Eye (tissue), 1 donor: ENCODE results near the gene SGTA.

Experiments used
- DNase-seq: peaks from one replicate; pipeline ENCODE4 v3.0.0-alpha.2; 2015

The SGTA gene

DNA sequence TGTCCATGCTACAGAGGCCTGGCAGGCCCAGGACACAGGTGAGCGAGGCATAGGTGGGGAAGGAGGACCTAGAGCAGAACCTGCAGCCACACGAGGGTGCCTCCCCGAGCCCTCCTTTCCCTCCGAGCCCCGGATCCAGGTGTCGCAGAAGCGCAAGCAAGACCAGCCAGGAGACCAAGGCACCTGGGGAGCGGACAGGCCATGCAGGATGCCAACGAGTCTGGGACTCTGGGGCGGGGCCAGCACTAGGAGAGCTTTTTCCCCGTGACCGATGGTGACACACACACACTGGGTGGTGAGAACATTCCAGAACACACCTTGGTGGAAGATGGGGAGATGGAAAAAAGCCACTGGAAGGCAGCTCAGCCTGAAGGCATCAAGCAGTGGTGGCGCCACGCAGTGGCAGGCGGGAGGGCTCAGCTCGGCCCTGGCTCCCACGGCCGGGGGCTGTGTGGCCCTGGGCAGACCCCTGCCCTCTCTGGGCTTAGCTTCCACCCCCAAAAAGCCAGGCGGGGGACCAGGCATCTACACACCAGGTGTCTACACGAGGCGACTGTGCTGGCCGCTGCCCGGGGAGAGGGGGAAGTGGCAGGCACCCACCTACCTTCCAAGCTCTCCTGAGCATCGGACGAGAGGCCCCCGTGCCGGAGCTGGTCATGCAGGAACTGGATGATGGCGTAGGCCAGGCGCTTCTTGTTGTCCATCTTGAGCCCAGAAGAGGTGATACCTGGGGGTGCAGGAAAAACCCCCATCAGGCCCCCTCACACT, 14.5 kb downstream of the SGTA start:
- DNase-seq: no peak

DNA sequence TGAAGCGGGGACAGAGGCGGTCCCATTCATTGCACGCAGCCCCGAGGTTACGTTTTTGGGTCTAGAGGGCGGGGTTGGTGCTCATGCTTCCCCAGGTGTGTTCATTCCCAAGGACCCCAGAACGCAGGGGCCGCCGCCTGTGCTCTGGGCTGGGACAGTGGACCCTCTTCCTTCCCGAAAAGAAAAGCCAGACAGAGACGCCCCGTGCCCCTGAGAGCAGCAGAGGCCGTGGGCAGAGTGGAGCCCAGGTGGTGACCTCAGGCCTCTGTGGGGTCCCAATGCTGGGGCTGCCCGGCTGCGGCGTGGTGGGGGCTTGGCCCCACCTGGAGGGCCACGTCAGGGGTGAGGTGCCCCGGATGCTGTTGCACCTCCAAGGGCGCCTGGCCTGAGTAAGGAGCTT, 15.4 kb downstream of the SGTA start:
- no peak for DNase-seq

DNA sequence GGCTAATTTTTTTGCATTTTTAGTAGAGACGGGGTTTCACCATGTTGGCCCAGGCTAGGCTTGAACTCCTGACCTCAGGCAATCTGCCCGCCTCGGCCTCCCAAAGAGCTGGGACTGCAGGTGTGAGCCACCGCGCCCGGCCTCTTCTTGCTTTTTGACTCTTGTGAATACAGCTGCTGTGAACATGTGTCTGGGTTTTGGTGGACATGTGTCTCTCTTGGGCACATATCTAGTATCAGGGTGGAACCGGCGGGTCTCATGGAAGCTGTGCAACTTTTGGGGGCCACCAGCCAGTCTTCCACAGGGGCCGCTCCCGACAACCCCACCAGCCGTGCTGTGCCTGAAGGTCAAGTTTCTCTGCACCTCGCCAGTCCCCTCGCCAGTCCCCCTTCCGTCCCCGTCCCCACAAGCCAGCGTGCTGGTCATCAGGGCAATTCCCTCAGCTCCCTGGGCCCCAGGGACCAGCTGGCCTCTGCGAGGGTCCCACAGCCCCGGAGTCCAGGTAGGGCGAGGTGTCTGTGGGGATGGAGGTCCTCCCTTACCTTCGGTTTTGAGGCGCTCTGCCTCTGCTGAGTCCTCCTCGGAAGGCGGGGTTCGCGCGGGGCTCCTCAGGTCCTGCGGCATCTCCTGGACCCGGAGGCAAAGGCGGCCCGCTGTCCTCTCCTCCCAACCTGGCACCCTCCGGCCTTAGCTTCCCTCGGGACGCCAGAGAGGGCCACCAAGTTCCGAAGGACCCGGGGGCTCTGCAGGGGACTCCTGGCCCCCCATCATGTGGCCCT, 16.3 kb downstream of the SGTA start:
- no peak for DNase-seq

DNA sequence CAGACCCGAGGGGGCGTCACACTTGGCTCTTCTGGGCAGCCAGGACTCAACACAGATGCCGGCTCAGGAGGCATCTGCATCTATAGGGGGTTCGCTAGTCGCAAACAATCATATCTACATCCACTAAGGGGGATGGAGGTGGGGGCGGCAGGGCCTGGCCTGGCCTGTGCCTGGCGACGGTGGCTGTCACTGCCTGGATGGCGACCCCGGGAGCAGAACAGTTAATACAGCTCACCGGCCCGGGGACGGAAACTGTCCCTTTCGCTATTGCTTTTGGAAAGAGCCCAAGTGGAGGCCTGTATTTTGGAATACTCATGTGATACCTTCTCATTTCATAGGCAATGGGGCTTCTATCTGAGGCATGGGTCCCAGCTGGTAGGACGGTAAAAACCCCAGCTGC, 17.7 kb downstream of the SGTA start:
- DNase-seq: no peak

DNA sequence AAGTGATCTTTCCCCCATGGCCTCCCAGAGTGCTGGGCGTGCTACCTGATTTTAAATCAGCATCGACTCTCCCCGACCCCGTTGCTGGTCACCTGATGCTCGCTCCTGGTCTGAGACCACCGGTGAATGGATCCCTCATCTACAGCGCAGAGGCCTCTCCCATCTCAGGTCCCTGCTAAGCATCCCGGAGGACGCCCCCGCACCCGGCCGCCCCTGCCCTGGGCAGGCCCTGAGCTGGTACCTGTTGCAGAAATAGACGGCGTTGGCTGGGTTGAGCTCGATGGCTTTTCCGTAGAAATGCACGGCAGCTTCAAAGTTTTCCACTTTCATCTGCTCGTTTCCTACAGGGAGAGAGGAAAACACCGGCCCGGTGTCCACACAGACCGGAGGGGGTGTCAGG, 18.1 kb downstream of the SGTA start:
- no peak for DNase-seq

DNA sequence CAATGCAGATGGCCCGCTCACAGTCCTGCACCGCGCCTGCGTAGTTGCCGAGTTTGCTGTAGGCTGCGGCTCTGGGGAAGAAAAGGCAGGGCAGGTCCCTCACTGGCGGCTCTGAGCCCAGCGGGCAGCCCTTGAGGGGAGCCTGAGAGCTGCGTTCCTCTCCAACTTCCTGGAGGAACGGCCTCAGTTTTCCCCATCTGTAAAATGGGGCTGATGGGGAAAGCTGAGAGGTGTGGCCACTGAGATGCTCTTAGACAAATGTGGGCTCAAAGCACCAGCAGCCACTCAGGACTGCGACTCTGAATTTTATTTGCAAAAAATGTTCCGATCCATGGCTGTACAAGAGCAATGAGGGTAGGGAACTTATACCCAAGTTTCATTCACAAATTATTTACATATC, 19.4 kb downstream of the SGTA start:
- no peak for DNase-seq

DNA sequence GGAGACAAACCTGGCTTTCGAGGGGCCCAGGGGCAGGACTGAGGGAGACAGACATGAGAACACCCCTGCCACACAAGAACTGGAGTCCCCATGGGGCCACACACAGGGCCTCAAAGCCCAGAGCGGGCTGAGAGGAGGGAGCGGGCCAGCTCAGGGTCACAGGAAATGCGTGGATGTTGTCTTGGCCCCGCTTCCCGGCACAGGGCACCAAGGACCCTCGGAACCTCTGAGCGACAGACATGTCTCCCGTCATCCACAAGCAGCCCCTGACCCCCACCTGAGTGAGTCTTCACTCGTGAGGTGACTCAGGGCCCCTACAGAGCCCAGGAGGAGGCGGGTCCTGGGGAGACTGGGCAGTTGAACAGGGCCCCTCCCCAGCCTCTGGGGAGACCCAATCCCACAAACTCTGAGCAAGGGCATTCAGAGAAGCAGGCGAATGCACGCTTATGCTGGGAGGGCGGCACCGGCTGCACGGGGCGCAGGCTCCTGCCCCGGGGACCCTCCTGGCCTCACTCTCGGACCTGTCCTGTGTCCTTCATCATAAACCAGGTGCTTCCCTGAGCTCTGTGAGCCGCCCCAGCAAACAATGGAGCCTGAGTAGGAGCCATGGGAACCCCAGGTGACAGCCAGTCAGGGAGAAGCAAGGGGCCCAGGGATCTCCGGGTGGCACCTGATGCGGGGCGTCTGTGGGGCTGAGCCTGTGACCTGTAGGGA, 20.1 kb downstream of the SGTA start:
- DNase-seq: no peak

DNA sequence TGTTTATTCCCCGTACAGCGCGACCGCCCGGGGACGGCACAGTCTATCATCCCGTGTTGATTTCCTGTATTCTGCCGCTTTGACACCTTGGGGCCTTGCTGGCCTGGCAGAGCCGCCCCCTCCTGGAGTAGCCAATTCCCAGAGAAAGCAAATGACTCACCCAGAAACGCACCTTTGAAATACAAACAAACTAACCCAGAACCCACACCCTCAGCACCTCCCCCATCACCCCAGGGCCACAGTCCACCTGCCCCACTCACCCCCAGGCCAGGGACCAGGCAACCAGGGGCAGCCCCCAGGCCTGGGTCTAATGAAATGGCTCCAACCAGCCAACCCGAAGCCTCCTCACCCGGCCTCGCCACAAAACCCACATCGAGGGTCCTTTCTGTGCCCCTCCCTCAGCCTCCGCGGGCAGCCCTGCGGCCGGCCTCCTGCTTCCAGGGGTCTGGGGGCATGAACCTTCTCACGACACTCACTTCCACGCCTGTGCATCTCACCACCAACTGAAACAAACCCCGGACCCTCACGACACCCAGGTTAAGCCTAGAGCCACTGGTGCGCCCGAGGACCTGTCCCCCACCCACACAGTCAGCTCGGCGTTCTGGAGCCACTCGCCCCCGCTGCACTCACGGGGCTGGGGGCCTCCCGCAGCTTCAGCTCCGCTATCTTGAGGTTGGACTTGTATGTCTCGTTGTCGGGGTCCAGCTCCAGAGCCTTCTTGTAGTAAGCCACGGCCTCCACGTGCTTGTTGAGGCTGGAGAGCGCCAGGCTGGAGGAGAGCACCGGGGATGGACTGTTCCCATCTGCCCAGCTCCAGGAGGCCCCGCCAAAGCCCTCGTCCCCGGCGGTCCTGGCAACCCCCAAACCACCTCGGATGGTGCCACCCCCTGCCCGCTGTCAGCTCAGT, 20.9 kb downstream of the SGTA start:
- DNase-seq: no peak

DNA sequence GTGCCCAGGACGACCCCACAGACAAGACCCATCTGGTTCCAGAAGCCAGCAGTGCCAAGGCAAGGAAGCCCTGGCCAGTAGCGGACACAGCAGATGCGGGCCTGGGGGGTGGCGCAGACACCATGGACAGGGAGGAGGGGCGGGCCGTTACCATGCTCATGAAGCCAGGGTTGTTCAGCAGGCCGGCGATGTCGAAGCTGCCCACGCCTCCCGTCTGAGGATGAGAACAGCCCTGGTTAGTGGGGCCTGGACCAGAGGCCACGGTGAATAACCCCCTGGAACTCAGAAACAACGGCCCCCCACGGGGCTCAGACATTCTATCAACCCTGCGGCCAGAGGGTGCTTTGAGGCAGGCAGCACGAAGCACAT, 21.8 kb downstream of the SGTA start:
- no peak for DNase-seq

DNA sequence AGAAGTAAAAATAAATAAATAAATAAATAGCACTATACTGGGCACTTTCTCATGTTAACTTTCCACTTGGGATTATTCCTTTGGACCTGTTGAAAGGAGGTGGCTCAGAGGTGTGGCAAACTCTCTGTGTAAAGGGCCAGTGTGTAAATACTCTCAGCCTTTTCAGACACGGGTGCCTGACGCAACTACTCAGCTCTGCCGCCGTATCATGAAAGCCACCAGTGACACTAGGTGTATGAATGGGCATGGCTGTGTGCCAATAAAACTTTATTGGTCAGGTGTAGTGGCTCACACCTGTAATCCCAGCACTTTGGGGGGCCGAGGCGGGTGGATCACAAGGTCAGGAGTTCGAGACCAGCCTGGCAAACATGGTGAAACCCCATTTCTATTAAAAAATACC, 23.1 kb downstream of the SGTA start:
- no peak for DNase-seq

DNA sequence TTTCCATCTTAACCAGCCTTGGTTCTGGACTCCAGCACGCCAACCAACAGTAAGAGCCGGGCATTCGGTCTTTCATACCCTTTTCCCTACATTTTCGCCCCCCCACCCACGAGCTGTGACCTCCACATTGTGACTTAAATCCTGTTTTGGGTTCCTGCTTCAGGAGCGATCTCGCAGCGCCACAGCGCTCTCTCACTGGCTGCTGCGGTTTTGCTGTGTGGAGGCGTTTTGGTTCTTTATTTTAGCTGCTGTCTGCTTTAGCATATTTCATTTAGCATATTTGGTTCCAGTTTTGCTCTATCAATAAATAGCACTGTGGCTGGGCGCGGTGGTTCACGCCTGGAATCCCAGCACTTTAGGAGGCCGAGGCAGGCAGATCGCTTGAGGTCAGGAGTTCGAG, 23.7 kb downstream of the SGTA start:
- no peak for DNase-seq

DNA sequence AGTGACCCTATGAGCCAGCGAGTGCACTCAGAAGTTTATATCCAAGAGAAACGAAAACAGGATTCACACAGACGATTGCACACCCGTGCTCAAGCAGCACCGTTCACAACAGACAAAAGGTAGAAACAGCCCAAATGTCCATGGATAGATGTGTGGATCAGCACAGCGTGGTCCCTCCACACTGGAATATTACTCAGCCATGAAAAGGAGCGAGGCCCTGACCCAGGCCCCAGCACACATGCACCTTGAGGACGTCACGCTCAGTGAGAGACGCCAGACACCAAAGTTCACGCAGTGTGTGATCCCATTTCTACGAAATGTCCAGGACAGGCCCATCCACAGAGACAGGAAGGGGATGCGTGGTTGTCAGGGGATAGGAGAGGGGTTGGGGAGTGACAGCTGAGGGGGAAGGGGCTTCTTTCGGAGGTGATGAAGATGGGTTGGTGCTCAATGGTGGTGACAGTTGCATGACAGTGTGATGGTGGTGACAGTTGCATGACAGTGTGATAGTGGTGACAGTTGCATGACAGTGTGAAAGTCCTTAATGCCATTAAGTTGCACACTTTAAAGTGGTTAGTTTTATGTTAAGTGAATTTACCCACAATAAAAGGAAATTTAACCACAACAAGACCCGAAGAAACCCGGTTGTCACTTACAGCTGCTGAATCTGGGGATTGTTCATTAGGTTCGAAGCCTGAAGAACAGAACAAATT, 24.3 kb downstream of the SGTA start:
- no peak for DNase-seq

DNA sequence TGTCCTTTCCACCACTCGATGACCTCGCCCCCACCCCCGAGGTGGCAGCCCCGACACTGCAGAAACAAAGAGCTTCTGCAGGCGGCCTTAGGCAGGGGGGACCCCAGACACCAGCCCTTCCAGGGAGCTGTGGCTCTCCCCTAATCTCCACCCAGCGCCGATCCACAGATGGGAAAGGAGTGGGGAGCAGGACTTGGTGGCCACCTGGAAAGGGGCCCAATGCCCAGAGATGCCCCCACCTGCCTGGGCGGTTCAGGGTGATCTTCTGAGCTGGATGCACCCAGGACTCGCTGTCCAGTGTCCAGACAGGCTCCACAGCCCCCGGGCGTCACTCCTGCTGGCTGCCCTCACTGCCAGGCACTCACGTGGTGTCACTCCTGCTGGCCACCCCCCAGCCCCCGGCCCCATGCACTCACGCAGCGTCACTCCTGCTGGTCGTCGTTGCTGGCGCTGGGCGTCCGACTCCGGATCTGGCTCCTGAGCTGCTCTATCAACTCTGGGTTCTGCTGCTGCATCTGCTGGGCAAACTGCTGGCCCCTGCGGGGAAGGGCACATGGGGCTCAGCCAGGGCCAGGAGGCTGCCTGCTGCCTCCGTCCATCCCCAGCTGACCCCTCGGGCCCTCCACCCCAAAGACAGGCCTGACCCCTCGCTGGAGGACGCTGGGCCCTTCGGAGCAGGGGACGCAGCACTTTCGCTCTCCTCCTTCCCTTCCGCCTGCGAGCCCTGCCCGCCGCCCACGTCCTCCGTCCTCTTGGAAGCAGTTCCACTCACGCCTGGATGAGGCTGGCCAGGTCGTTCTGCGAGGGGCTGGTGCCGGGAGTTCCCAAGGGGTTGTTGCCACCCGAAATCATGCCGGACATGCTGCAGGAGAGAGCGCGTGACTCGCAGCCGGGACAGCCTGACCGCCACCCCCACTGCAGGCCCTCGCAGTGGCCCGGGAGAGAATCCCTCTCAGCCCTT, 25.9 kb downstream of the SGTA start:
- DNase-seq: no peak

DNA sequence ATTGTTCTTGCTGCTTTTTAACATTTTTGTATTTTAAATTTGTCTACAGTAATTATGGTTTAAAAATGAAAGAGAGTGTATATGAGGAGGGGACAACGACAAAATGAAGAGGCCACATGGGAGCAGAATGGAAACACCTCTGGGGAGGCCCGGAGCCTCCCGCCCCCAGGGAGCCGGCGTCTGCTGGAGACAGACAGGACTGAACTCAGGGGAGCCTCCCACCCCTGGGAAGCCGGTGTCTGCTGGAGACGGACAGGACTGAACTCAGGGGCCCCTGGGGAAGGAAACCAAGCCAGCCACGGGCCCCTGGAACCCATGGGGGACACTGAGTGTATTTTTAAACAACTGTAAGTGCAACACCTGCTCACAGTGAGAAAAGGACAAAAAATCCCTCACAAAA, 26.6 kb downstream of the SGTA start:
- DNase-seq: no peak

DNA sequence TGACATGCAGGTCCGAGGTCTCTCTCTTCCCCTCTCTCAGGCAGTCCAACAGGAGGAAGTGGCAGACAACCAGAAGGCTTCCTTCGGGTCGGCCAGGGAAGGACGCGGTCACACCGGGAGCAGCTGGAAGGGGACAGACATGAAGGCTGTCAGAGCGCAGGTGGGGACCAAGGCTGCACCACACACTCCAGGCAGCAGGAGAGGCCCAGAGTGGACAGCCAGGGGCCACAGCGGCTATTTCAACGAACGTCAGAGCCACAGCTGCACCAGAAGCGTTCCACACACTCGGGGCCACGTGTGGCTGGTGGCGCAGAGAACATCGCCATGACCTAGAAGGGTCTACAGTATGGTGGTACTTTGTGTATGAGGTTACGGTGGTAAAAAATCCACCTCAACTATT, 27.3 kb downstream of the SGTA start:
- DNase-seq: no peak

DNA sequence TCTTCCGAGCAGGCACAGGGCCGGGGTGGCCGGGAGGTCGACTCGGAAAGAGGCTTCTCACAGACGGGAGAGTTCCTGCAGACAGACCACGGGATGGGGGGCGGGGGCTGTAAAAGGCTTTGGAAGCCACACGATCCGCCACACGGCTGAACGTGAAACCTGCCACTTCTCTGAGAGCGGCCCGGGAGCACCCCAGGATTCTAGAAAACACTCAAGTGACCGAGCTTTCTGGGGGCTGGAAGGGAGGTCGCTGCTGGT, 27.7 kb downstream of the SGTA start:
- DNase-seq: no peak

DNA sequence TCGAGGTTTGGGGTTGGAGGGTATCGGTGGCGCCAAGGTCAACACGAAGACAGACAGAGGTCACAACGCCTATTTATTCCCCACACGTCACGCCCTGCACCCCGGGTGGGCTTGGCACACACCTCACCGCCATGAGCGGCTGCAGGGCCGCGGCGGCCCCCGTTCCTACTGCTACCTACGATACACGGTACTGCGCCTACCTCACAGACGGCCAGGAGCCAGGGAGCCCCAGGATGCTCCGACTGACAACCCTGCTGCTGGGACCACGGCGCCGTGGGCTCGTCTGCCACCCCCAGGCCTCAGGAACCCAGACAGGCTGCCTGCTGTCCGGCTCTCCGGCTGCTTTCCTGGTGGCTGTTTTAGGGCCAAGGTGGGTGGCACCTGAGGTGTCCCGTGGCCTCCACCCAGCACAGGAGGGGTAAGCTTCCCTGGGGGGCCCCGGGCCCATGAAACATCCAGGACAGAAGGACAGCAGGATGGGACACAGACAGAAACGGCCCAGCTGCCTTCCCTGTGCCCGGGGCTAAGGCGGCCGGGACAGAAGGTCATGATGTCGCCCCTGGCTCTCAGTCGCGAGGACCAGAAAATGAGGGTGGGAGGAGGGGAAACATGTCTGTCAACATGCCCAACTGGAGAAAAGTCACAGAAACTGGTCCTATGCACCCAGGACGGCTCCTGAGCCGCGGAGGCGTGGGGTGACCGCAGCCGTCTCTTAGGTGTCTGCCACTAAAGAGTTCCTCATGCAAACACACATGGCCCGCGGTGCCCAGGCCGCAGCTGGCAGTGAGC, 28.2 kb downstream of the SGTA start:
- no peak for DNase-seq

DNA sequence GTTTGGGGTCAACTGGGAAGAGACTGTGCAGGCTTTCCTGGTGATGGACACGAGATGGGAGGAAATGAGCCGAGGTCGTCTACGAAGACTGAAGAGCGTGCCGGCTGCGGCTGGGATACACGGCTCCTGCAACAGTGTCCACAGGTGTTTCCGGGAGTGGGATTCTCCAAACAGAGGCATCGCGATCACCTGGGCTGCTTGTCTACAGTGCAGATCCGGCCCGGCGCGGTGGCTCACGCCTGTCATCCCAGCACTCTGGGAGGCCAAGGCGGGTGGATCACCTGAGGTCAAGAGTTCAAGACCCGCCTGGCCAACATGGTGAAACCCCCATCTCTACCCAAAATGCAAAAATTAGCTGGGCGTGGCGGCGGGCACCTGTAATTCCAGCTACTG, 31.6 kb downstream of the SGTA start:
- DNase-seq: no peak

DNA sequence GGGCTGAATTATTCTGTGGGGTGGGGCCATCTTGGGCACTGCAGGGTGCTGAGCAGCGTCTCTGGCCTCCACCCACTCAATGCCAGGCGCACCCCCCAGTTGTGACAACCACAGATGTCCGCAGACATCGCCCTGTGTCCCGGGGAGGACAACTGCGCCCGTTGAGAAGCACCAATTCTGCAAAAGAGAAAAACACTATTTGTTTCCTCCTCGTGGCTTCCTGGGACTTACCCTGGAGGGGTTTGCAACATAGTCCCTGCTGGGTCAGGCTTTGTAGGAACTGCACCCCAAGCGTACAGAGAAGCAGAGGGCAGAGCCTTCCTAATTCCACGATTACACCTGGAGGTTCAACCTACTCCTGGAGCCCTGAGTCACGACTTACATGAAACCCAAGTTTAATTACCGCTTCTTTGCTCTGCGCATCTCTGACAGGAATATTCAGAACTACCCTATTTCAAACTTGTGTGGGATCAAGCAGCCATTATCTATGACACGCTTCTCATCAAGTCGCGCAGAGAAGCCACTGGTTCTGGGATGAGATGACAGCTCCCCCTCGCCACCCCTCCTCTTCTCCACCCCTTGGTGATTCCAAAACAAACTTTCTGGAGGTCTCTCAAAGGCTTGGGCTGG, 32.1 kb downstream of the SGTA start:
- DNase-seq: no peak

DNA sequence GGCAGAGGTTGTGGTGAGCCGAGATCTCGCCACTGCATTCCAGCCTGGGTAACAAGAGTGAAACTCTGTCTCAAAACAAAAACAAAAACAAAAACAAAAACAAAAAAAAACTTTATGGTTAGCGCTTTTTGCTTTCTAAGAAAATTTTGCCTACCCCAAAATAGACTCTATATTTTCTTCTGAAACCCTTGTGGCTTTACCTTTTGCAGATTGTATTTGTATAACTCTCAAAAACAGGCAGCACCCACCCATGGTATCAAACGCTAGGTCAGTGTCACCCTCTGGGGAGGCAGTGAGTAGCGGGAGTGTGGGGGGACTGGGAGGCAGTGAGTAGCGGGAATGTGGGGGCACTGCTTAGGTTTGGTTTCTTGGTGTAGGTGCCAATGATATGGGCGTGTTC, 35.7 kb downstream of the SGTA start:
- DNase-seq: no peak
